Measurements from ENCODE around the gene ZBTB7C. TPM values are rescaled to one million over a fixed set of nuclear protein-coding genes. Genes with fewer than 3 reads are reported as not detected.

ZBTB7C gene
- total RNA-seq, 2 donors from 2014 or later, result 1.3 to 2.3 TPM

DNA sequence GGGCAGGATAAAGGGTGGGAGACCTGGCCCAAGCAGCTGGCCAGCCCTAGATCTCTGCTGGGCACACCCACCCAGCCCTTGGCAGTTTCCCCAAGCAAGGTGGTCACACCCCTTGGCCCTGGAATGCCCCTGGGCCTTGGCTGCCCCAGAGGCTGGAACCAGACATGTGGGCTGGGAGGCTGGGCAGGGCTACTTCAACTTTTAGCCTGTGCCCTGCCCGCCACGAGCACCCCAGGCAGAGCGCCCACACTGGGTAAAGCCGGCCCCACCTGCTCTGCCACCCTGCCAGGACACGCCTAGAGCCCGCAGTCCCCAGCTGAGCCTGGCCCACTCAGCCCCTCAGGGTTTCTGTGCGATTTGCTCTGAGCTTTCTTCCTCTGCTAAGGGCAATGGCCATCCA, 359.0 kb downstream of the ZBTB7C start:
- Histone ChIP-seq H3K4me1 (peaks cover 10% of the 10 kb centered on the region), H3K27ac (no peak overlapping the region), H3K27me3 (no peaks in the 10 kb centered on the region), H3K36me3 (replicated peaks in 1 of 2; ENCODE audit: insufficient read depth in 1 of 2, low read depth in 2 of 2) (no peaks in the 10 kb centered on the region), H3K9me3 (peaks cover 0 to 4% (median 0%) of the 10 kb centered on the region in 3 donors), H3K4me3 (no peak overlapping the region)
- intact Hi-C loops (cut with DNase I), result no loop called here
- TF ChIP-seq, protein P1, sequence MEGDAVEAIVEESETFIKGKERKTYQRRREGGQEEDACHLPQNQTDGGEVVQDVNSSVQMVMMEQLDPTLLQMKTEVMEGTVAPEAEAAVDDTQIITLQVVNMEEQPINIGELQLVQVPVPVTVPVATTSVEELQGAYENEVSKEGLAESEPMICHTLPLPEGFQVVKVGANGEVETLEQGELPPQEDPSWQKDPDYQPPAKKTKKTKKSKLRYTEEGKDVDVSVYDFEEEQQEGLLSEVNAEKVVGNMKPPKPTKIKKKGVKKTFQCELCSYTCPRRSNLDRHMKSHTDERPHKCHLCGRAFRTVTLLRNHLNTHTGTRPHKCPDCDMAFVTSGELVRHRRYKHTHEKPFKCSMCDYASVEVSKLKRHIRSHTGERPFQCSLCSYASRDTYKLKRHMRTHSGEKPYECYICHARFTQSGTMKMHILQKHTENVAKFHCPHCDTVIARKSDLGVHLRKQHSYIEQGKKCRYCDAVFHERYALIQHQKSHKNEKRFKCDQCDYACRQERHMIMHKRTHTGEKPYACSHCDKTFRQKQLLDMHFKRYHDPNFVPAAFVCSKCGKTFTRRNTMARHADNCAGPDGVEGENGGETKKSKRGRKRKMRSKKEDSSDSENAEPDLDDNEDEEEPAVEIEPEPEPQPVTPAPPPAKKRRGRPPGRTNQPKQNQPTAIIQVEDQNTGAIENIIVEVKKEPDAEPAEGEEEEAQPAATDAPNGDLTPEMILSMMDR (IDR thresholded peaks at IDR 0.05), result no peak
- TF ChIP-seq POLR2A (IDR thresholded peaks at IDR 0.05), result no peak
- WGBS, 2 donors, result 85 to 90% methylated on average over 4 to 7 of the region's 7 CpGs
- no peak for ATAC-seq
- no peak for DNase-seq

DNA sequence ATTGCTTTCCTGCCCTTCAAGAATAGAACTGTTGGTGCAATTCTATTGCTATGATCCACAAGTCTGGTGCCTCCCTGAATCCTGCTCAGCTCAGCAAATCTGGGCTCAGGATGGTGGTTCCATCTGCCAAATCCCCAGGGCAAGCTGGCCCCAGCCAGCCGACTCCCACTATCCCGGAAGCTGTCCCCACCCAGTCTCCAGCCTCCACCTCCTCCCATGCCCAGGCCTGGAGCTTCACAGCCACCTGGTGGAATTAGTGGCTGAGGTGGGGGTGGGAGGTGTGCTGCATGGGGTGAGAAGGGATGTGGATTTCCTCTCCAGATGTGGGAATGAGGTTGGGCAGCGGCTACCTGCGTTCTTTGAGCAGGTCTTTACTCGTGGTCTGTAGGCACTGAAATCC, 359.4 kb downstream of the ZBTB7C start:
- no peak for ATAC-seq
- 89 to 95% methylated on average over 3 to 5 of the region's 5 CpGs for WGBS, 2 donors

DNA sequence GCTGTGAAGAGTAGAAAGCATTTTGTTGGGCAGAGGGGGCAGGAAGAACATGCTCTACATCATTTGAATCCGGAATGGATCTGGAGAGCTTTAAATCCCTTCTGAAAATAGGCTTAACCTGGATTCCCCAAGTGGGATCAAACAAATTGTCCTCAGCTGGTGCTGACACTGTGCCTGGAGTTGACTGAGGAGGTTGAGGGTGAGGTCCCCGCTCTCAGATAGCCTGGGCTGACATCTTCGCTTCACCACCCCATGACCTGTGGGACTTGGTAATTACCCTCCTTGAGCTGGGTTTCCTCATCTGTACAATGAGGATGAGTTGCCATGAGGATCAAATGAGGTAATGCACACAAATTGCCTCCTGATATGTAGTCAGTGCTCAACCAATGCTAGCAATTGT, 360.9 kb downstream of the ZBTB7C start:
- no peak overlapping the region for H3K4me3 ChIP-seq
- TF ChIP-seq, protein P1 (IDR thresholded peaks at IDR 0.05), result no peak
- TF ChIP-seq POLR2A (IDR thresholded peaks at IDR 0.05), result no peak
- 94 to 100% methylated on average over 2 to 3 of the region's 3 CpGs for WGBS, 2 donors
- DNase-seq (no peak), ATAC-seq (no peak)
- no peaks in the 10 kb centered on the region for H3K36me3 ChIP-seq (replicated peaks in 1 of 2; ENCODE audit: insufficient read depth in 1 of 2, low read depth in 2 of 2)
- H3K27me3 ChIP-seq, result no peaks in the 10 kb centered on the region
- peaks cover 10% of the 10 kb centered on the region for H3K4me1 ChIP-seq
- H3K9me3 ChIP-seq, result peaks cover 0 to 4% (median 0%) of the 10 kb centered on the region in 3 donors
- no peak overlapping the region for H3K27ac ChIP-seq
- intact Hi-C loops (cut with DNase I), result no loop called here

More for the DNA sequence above, 359.4 kb downstream of the ZBTB7C start:
- Histone ChIP-seq H3K4me1 (peaks cover 10% of the 10 kb centered on the region), H3K4me3 (no peak overlapping the region), H3K9me3 (peaks cover 0 to 4% (median 0%) of the 10 kb centered on the region in 3 donors), H3K27ac (no peak overlapping the region), H3K36me3 (replicated peaks in 1 of 2; ENCODE audit: insufficient read depth in 1 of 2, low read depth in 2 of 2) (no peaks in the 10 kb centered on the region), H3K27me3 (no peaks in the 10 kb centered on the region)
- DNase-seq, result no peak
- intact Hi-C loops (cut with DNase I), result no loop called here
- TF ChIP-seq, protein P1 (IDR thresholded peaks at IDR 0.05), result no peak
- no peak for TF ChIP-seq POLR2A (IDR thresholded peaks at IDR 0.05)

DNA sequence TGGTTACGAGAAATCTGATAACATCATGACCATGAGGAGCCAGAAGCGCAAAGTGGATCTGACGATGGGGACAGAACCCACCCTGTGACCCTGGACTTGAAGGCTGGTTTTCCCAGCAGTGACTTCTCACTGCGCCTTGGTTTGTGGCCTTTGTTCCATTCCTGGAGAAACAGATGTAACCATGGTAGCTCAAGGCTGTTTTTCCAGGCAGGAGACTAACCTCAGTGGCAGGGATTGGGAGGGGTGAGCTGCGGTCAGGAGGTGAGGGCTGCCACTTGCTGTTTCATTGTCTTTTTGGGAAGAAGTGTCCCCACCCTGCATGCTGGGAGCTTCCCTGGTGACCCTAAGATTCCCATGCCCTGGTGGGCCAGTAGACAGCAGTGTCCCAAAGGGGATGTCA, 362.3 kb downstream of the ZBTB7C start:
- Histone ChIP-seq H3K4me3 (no peak overlapping the region), H3K9me3 (peaks cover 0 to 4% (median 0%) of the 10 kb centered on the region in 3 donors), H3K27ac (no peak overlapping the region), H3K27me3 (no peaks in the 10 kb centered on the region), H3K36me3 (replicated peaks in 1 of 2; ENCODE audit: insufficient read depth in 1 of 2, low read depth in 2 of 2) (no peaks in the 10 kb centered on the region), H3K4me1 (no peaks in the 10 kb centered on the region)
- intact Hi-C loops (cut with DNase I), result no loop called here
- ATAC-seq, result no peak
- no peak for TF ChIP-seq POLR2A (IDR thresholded peaks at IDR 0.05)
- TF ChIP-seq, protein P1 (IDR thresholded peaks at IDR 0.05), result no peak
- DNase-seq, result no peak
- 90 to 94% methylated on average over 5 of the region's 5 CpGs for WGBS, 2 donors

DNA sequence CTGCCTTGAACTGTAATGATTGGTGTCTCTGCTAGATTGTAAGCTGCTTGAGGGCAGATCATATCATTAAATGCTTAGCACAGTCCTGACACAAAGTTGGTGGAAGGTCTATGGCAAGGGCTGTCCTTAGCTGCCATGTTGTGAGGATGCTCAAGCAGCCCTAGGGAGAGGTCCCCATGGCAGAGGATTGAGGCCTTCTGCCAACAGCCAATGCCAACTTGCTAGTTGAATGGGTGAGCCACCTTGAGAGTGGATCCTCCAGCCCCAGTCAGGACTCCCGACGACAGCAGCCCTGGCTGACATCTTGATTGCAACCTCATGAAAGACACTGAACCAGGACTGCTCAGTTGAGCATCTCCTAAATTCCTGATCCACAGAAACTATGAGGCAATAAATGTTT, 363.4 kb downstream of the ZBTB7C start:
- TF ChIP-seq POLR2A (IDR thresholded peaks at IDR 0.05), result no peak
- TF ChIP-seq, protein P1 (IDR thresholded peaks at IDR 0.05), result no peak
- ATAC-seq (no peak), DNase-seq (no peak)
- Histone ChIP-seq H3K9me3 (peaks cover 0 to 4% (median 0%) of the 10 kb centered on the region in 3 donors), H3K27me3 (no peaks in the 10 kb centered on the region), H3K27ac (no peak overlapping the region), H3K36me3 (replicated peaks in 1 of 2; ENCODE audit: insufficient read depth in 1 of 2, low read depth in 2 of 2) (no peaks in the 10 kb centered on the region), H3K4me3 (no peak overlapping the region), H3K4me1 (no peaks in the 10 kb centered on the region)
- 88 to 93% methylated on average over 2 of the region's 2 CpGs for WGBS, 2 donors
- intact Hi-C loops (cut with DNase I), result no loop called here

All from body of pancreas (tissue), 4 donors.